NT2/D1 (cell line): ENCODE results near the gene PAK1IP1.

Experiments used
- SUZ12 ChIP-seq: IDR thresholded peaks from 2 replicates; pipeline ENCODE4 v1.6.1; 2011; ENCODE audit not compliant: insufficient read length, insufficient read depth; ENCODE audit errors: extremely low read depth
- YY1 ChIP-seq: IDR thresholded peaks from 2 replicates; pipeline ENCODE4 v1.6.1; 2011; ENCODE audit not compliant: insufficient read length, insufficient read depth
- ZNF274 ChIP-seq: IDR thresholded peaks from 2 replicates; pipeline ENCODE4 v1.6.1; 2011; ENCODE audit warnings: mild to moderate bottlenecking, low read depth, low read length

DNA sequence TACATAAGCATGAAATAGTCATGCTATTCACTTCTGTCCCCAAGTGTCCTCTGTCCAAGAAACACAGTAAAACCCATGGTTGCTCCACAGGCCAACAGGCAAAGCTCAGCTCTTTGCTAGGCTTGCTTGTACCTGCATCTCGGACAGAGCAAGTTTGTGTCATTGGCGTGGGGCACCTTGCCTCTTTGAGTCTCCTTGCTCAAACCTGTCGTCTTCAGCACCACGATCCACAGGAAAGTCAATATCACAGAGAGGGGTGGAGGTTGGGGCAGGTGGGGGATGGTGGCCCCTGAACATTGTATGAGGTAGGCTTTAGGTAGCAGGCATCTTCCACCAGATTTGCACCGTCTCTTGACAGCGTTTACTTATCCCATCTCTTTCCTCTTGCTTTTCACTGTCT lies 48.7 kb downstream of the PAK1IP1 start:
- TF ChIP-seq YY1 = no peak
- no peak for TF ChIP-seq ZNF274
- no peak for TF ChIP-seq SUZ12
